Panc1 (cell line): Measurements from ENCODE around the gene PCDHGA1.

Experiments
- CTCF ChIP-seq: fragments of 450-650 bp; IDR thresholded peaks from 2 replicates; pipeline ENCODE4 v1.5.1; 2017; ENCODE audit warnings: mild to moderate bottlenecking
- POLR2AphosphoS5 ChIP-seq: IDR thresholded peaks from 2 replicates; pipeline ENCODE4 v1.6.1; 2012; ENCODE audit warnings: mild to moderate bottlenecking, low read depth, low read length, moderate library complexity

- TF ChIP-seq CTCF: no peak
- TF ChIP-seq POLR2AphosphoS5: no peak
Measured at GRCh38 chr5:141328231-141328630, 2.1 kb upstream of the PCDHGA1 start.
